Gastrocnemius medialis (tissue), 4 donors: ENCODE data around the gene TAS2R46.

Experiments used
- POLR2A ChIP-seq, 2 donors: fragments of 450-650 bp; IDR thresholded peaks; one replicate each; pipeline ENCODE4 v1.6.1; 2017; ENCODE audit warnings: antibody characterized with exemption in 2 of 2, mild to moderate bottlenecking in 2 of 2, moderate library complexity in 2 of 2
- TF ChIP-seq, protein P1 (sequence below), 5 experiments: fragments of 450-650 bp in 3 of 5; fragments of 200-600 bp in 2 of 5; sonication (generic) in 2 of 5; IDR thresholded peaks in 4 of 5; conservative IDR thresholded peaks in 1 of 5; 1 replicate in 4 of 5; 2 replicates in 1 of 5; pipeline ENCODE4 v1.5.1; 2016 to 2019; ENCODE audit warnings: antibody characterized with exemption in 5 of 5, mild to moderate bottlenecking in 3 of 5, moderate library complexity in 3 of 5

- TF ChIP-seq, protein P1, sequence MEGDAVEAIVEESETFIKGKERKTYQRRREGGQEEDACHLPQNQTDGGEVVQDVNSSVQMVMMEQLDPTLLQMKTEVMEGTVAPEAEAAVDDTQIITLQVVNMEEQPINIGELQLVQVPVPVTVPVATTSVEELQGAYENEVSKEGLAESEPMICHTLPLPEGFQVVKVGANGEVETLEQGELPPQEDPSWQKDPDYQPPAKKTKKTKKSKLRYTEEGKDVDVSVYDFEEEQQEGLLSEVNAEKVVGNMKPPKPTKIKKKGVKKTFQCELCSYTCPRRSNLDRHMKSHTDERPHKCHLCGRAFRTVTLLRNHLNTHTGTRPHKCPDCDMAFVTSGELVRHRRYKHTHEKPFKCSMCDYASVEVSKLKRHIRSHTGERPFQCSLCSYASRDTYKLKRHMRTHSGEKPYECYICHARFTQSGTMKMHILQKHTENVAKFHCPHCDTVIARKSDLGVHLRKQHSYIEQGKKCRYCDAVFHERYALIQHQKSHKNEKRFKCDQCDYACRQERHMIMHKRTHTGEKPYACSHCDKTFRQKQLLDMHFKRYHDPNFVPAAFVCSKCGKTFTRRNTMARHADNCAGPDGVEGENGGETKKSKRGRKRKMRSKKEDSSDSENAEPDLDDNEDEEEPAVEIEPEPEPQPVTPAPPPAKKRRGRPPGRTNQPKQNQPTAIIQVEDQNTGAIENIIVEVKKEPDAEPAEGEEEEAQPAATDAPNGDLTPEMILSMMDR (IDR thresholded peaks at IDR 0.05 in 4 of 5, conservative IDR thresholded peaks at IDR 0.05 in 1 of 5): no peak
- TF ChIP-seq POLR2A (IDR thresholded peaks at IDR 0.05): no peak
Measured at GRCh38 chr12:11107719-11108118, 45.6 kb upstream of the TAS2R46 start.
